ENCODE results near the gene CPPED1.

CPPED1 gene

DNA sequence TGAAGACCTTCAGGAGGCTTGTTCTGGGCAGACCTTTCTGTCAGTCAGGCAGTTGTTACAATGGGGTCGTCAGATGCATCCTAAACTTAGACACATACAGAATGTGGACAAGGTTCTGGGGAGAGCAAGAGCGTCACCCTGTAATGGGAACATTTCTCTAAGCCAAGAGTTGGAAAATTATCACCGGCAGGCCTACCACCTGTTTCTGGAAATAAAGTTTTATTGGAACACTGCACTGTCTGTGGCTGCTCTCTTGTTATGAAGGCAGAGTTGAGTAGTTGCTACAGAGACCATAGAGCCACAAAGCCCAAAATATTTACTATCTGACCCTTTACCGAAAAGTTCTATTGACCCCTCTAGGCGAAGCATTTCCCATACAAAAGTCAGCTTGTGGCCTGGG, 106.2 kb downstream of the CPPED1 start:
- Histone ChIP-seq H3K4me1 (ENCODE audit: insufficient read depth, poor library complexity, severe bottlenecking) (no peaks in the 10 kb centered on the region), H3K27ac (ENCODE audit: poor library complexity, severe bottlenecking) (no peak overlapping the region), H3K4me3 (ENCODE audit: severe bottlenecking) (no peak overlapping the region), H3K9me3 (ENCODE audit: severe bottlenecking) (no peaks in the 10 kb centered on the region), H3K27me3 (ENCODE audit: insufficient read depth, poor library complexity, severe bottlenecking) (no peaks in the 10 kb centered on the region), H3K36me3 (ENCODE audit: low read depth) (no peaks in the 10 kb centered on the region)
- DNase-seq (ENCODE audit: low spot score) (no peak), ATAC-seq (ENCODE audit: low read depth) (no peak)
- TF ChIP-seq, protein P1, sequence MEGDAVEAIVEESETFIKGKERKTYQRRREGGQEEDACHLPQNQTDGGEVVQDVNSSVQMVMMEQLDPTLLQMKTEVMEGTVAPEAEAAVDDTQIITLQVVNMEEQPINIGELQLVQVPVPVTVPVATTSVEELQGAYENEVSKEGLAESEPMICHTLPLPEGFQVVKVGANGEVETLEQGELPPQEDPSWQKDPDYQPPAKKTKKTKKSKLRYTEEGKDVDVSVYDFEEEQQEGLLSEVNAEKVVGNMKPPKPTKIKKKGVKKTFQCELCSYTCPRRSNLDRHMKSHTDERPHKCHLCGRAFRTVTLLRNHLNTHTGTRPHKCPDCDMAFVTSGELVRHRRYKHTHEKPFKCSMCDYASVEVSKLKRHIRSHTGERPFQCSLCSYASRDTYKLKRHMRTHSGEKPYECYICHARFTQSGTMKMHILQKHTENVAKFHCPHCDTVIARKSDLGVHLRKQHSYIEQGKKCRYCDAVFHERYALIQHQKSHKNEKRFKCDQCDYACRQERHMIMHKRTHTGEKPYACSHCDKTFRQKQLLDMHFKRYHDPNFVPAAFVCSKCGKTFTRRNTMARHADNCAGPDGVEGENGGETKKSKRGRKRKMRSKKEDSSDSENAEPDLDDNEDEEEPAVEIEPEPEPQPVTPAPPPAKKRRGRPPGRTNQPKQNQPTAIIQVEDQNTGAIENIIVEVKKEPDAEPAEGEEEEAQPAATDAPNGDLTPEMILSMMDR (IDR thresholded peaks at IDR 0.05; ENCODE audit: poor library complexity, severe bottlenecking), result no peak

DNA sequence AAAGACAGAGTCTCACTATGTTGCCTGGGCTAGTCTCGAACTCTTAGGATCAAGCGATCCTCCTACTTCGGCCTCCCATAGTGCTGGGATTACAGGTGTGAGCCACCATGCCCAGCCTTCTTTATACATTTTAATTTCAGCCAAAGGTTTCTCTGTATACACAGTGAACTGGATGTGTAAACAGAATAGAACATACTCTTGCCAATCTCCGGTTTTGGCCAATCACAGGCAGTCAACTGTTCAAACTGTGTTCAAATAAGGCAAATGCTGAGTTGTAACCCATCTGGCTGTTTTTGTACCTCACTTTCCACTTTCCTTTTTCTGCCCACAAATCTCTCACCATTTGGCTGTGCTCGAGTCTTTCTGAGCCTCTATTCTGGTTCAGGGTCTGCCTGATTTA, 108.2 kb downstream of the CPPED1 start:
- DNase-seq (ENCODE audit: low spot score) (no peak), ATAC-seq (ENCODE audit: low read depth) (no peak)
- Histone ChIP-seq H3K27me3 (ENCODE audit: insufficient read depth, poor library complexity, severe bottlenecking) (no peaks in the 10 kb centered on the region), H3K4me1 (ENCODE audit: insufficient read depth, poor library complexity, severe bottlenecking) (no peaks in the 10 kb centered on the region), H3K36me3 (ENCODE audit: low read depth) (no peaks in the 10 kb centered on the region), H3K9me3 (ENCODE audit: severe bottlenecking) (no peaks in the 10 kb centered on the region), H3K27ac (ENCODE audit: poor library complexity, severe bottlenecking) (no peak overlapping the region), H3K4me3 (ENCODE audit: severe bottlenecking) (no peak overlapping the region)
- TF ChIP-seq, protein P1 (IDR thresholded peaks at IDR 0.05; ENCODE audit: poor library complexity, severe bottlenecking), result no peak

GRCh38 chr16:12690024-12690423, 113.7 kb downstream of the CPPED1 start:
- no peaks in the 10 kb centered on the region for H3K36me3 ChIP-seq (ENCODE audit: low read depth)
- no peaks in the 10 kb centered on the region for H3K9me3 ChIP-seq (ENCODE audit: severe bottlenecking)
- ATAC-seq (ENCODE audit: low read depth) (no peak), DNase-seq (ENCODE audit: low spot score) (no peak)
- no peaks in the 10 kb centered on the region for H3K27me3 ChIP-seq (ENCODE audit: insufficient read depth, poor library complexity, severe bottlenecking)
- H3K4me1 ChIP-seq (ENCODE audit: insufficient read depth, poor library complexity, severe bottlenecking), result no peaks in the 10 kb centered on the region
- H3K27ac ChIP-seq (ENCODE audit: poor library complexity, severe bottlenecking), result no peak overlapping the region
- no peak overlapping the region for H3K4me3 ChIP-seq (ENCODE audit: severe bottlenecking)
- TF ChIP-seq, protein P1 (IDR thresholded peaks at IDR 0.05; ENCODE audit: poor library complexity, severe bottlenecking), result no peak

DNA sequence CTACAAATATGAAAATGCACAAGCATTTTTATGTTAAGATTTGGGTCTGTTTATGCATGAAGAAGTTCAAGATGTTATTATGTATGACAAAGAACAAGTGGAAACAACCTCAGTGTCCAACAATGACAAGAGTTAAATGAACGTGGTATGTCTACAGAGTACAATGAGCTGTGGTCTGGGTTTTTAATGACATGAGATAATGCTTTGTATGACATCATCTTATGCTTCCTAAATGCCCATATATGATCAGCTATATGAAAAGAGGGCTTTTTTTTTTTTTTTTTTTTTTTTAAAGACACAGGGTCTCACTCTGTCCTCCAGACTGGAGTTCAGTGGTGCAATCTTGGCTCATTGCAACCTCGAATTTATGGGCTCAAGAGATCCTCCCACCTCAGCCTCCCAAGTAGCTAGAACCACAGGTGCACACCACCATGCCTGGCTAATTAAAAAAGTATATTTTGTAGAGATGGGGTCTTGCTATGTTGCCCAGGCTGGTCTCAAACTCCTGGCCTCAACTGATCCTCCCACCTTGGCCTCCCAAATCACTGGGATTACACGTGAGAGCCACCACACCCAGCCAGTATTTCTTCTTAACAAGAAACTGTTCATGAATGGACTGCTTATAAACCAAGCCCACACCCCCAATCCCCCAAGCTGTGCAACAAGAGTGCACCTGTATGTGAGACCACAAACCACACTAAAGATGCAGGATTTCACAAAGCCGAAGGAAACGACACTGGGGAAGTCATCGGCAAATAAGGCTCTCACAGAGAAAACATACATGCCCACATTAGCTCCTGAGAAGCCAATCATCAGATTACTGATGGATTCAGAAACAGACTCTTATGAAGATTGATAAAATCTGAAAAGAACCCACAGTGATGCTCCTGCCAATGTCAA, 114.5 kb downstream of the CPPED1 start:
- Histone ChIP-seq H3K4me1 (ENCODE audit: insufficient read depth, poor library complexity, severe bottlenecking) (no peaks in the 10 kb centered on the region), H3K36me3 (ENCODE audit: low read depth) (no peaks in the 10 kb centered on the region), H3K9me3 (ENCODE audit: severe bottlenecking) (no peaks in the 10 kb centered on the region), H3K27me3 (ENCODE audit: insufficient read depth, poor library complexity, severe bottlenecking) (no peaks in the 10 kb centered on the region), H3K27ac (ENCODE audit: poor library complexity, severe bottlenecking) (no peak overlapping the region), H3K4me3 (ENCODE audit: severe bottlenecking) (no peak overlapping the region)
- TF ChIP-seq, protein P1 (IDR thresholded peaks at IDR 0.05; ENCODE audit: poor library complexity, severe bottlenecking), result no peak
- ATAC-seq (ENCODE audit: low read depth) (no peak), DNase-seq (ENCODE audit: low spot score) (no peak)

DNA sequence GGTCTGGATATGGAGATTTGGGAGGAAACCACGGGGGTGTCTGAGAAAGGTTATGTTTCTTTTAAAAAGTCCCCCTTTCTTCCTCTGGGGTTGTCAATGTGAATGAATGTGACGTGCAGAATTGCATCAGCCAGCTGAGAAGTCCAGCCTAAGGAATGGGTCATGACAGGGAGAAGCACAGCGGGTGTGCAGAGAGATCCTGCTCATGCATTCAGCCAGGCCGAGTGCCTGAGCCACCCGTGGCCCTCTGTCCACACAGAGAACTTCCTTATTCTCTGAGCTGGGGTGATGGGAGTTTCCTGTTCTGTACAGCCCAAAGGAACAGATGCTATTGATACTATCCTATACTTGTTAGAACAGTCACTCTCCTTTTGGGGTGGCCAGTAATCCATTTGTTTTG, 117.9 kb downstream of the CPPED1 start:
- Histone ChIP-seq H3K4me3 (ENCODE audit: severe bottlenecking) (no peak overlapping the region), H3K9me3 (ENCODE audit: severe bottlenecking) (no peaks in the 10 kb centered on the region), H3K27me3 (ENCODE audit: insufficient read depth, poor library complexity, severe bottlenecking) (no peaks in the 10 kb centered on the region), H3K4me1 (ENCODE audit: insufficient read depth, poor library complexity, severe bottlenecking) (no peaks in the 10 kb centered on the region), H3K36me3 (ENCODE audit: low read depth) (no peaks in the 10 kb centered on the region), H3K27ac (ENCODE audit: poor library complexity, severe bottlenecking) (no peak overlapping the region)
- no peak for ATAC-seq (ENCODE audit: low read depth)
- TF ChIP-seq, protein P1 (IDR thresholded peaks at IDR 0.05; ENCODE audit: poor library complexity, severe bottlenecking), result no peak
- DNase-seq (ENCODE audit: low spot score), result no peak

All from RWPE2 (cell line).